Posterior cingulate gyrus (tissue), 11 donors: Measurements from ENCODE around the gene TRMT10C.
"Not testable (repeated sequence)": the region's sequence is repeated elsewhere in the genome, so short reads cannot be mapped to it uniquely, and the experiment has no call there.

ENCODE experiments used
- DNase-seq, 10 donors: peaks; one replicate each; pipeline versions ENCODE4 v3.0.0 to v3.0.0-alpha.2; 2020 to 2021; ENCODE audit warnings: mixed read lengths in 3 of 10
- intact Hi-C: fragments of 100-400 bp; cut with DNase I; formaldehyde crosslinking; loops from one replicate; pipeline ENCODE4 v1.15.1; 2023

TRMT10C gene

DNA sequence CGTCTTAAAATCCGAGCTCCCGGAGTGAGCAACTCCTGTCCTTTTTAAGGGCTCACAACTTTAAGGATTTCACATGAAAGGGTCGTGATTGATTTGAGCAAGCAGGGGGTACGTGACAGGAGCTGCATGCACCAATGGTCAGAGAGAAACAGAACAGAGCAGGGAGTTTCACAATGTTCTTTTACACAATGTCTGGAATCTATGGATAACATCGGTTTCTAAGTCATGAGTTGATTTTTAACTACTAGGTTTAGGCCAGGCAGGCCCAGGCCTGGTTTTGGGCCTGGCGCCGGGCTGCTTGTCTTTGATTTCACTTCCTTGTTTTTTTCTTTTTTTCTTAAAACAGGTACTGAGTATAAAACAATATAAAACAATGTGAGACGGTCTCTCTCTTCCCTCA lies 51.3 kb downstream of the TRMT10C start:
- intact Hi-C loops, result not testable (repeated sequence)

DNA sequence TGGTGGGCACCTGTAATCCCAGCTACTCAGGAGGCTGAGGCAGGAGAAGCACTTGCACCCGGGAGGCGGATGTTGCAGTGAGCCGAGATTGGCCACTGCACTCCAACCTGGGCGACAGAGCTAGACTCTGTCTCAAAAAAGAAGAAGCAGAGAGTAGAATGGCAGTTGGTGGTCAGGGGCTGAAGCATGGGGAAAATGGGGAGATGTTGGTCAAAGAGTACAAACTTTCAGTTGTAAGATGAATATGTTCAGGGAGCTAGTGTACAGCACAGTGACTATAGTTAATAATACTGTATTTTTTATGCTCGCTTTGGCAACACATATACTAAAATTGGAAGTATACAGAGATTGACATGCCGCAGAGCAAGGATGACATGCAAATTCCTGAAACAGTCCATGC lies 53.9 kb downstream of the TRMT10C start:
- intact Hi-C loops, result no loop called here
- DNase-seq, result peak in 1 of 10 donors; percentile 14

More for the DNA sequence above, 51.3 kb downstream of the TRMT10C start:
- not testable (repeated sequence) for DNase-seq
